WERI-Rb-1 (cell line): Measurements from ENCODE around the gene HNRNPC.
A peak's percentile ranks its signal among the peaks of the same experiment; 100 is the strongest.

Source experiments
- DNase-seq: peaks from one replicate; pipeline ENCODE4 v3.0.0-alpha.2; 2020
- H3K27ac ChIP-seq: fragments of 250-450 bp; sonication (Bioruptor Pico); 2 replicates; pipeline ENCODE4 v1.5.1; 2020; ENCODE audit warnings: mild to moderate bottlenecking, moderate library complexity
- H3K27me3 ChIP-seq: fragments of 250-450 bp; sonication (Bioruptor Pico); 2 replicates; pipeline ENCODE4 v1.5.1; 2021; ENCODE audit warnings: mild to moderate bottlenecking, low read depth, moderate library complexity; ENCODE audit not compliant: insufficient read depth, severe bottlenecking
- H3K36me3 ChIP-seq: fragments of 250-450 bp; sonication (Bioruptor Pico); 2 replicates; pipeline ENCODE4 v1.5.1; 2020; ENCODE audit warnings: mild to moderate bottlenecking, moderate library complexity
- H3K4me3 ChIP-seq: 2 replicates; pipeline ENCODE4 v1.5.1; 2011; ENCODE audit warnings: low read depth, mild to moderate bottlenecking, control low read depth, low read length
- H3K9me3 ChIP-seq: fragments of 250-450 bp; sonication (Bioruptor Pico); 2 replicates; pipeline ENCODE4 v1.5.1; 2021; ENCODE audit warnings: mild to moderate bottlenecking, moderate library complexity; ENCODE audit not compliant: severe bottlenecking
- CTCF ChIP-seq: IDR thresholded peaks from 2 replicates; pipeline ENCODE4 v1.5.1; 2011; ENCODE audit warnings: low read depth, mild to moderate bottlenecking, control low read depth, inconsistent platforms, low read length

The HNRNPC gene

DNA sequence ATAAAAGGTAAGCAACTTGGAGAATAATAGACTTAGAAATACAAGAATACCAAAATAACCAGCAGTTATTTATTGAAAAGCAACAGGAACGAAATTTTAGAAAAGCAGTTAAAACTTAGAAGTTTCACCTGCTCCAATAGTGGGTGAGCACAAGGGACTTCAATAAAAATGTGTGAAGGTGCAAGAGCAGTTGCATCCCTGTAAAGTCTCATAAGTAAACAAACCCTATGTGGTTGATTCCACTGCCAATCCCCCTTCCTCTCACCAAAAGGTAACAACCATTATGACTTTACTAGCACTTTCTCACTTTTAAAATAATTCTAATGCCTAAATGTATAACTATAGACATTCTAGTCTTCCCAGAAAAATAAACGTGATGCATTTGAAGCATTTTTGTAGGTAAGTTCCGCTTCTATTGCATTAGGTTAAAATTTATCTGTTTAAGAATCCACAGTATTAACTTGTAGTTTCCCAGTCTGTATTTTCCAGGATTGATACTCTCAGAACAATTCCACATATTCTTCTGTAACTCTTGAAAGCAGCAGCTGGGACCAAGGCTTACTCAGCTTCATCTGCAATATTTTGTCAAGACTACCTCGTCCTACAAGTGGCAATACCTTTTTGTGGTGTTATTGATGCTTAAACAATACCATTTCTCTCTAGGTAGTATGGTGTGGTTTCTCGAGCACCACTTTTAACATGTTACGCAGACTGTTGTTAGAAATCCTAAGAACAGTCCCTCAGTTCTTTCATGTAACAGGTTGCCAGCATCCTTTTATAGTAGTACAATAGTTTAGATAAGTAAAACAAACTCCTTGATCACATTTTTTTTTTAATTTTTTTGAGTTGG, 32.1 kb downstream of the HNRNPC start:
- H3K27ac ChIP-seq: no peak overlapping the region
- H3K9me3 ChIP-seq: no peaks in the 10 kb centered on the region
- DNase-seq: no peak
- H3K36me3 ChIP-seq: peaks cover 91% of the 10 kb centered on the region
- no peak for TF ChIP-seq CTCF
- H3K27me3 ChIP-seq: no peaks in the 10 kb centered on the region
- no peak overlapping the region for H3K4me3 ChIP-seq

- Histone ChIP-seq H3K4me3 (no peak overlapping the region), H3K27ac (no peak overlapping the region), H3K36me3 (peaks cover 100% of the 10 kb centered on the region), H3K27me3 (no peaks in the 10 kb centered on the region), H3K9me3 (no peaks in the 10 kb centered on the region)
- TF ChIP-seq CTCF: no peak
- DNase-seq: no peak
Measured at GRCh38 chr14:21234112-21234511, 35.1 kb downstream of the HNRNPC start.

DNA sequence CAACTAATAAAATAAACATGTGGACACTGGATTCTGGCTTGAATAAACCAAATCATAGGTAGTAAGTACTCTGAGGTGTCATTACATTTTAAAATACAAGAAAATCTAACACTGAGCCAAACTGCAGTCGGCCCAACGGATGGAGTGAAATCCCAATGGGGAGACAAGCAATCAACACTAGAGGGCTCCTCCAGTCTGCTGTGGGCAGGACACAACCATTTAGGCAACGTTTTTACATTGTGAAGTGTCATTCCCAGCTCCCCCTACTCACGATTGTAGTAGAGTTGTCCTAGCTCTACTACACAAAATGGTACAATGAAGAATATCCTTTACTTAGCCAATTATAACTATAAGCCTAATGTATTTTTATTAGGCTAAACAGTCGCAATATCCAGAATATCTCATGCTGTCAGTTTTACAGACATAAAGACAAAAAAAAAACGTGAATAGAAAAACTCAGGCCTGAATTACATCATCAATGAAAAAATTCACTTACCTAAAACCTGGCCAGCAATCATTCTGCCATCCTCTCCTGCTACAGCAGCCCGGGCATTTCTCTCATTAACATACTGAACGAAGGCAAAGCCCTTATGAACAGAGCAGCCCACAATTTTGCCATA, 35.7 kb downstream of the HNRNPC start:
- no peak overlapping the region for H3K4me3 ChIP-seq
- H3K27ac ChIP-seq: no peak overlapping the region
- DNase-seq: peak; percentile 28
- no peaks in the 10 kb centered on the region for H3K27me3 ChIP-seq
- TF ChIP-seq CTCF: peak; percentile 49
- no peaks in the 10 kb centered on the region for H3K9me3 ChIP-seq
- H3K36me3 ChIP-seq: peaks cover 100% of the 10 kb centered on the region

- peaks cover 100% of the 10 kb centered on the region for H3K36me3 ChIP-seq
- no peaks in the 10 kb centered on the region for H3K9me3 ChIP-seq
- DNase-seq: no peak
- no peak overlapping the region for H3K27ac ChIP-seq
- H3K4me3 ChIP-seq: no peak overlapping the region
- H3K27me3 ChIP-seq: no peaks in the 10 kb centered on the region
- TF ChIP-seq CTCF: no peak
Measured at GRCh38 chr14:21231020-21231652, 38.1 kb downstream of the HNRNPC start.

- H3K4me3 ChIP-seq: no peak overlapping the region
- TF ChIP-seq CTCF: no peak
- H3K27me3 ChIP-seq: no peaks in the 10 kb centered on the region
- no peak overlapping the region for H3K27ac ChIP-seq
- H3K9me3 ChIP-seq: no peaks in the 10 kb centered on the region
- DNase-seq: no peak
- H3K36me3 ChIP-seq: peaks cover 100% of the 10 kb centered on the region
Measured at GRCh38 chr14:21229821-21230220, 39.4 kb downstream of the HNRNPC start.
